Ishikawa (cell line): ENCODE measurements around the gene MRPL34.

Source experiments
- CEBPB ChIP-seq: IDR thresholded peaks from 2 replicates; pipeline ENCODE4 v1.6.1; 2012
- CREB1 ChIP-seq: IDR thresholded peaks from 2 replicates; pipeline ENCODE4 v1.6.1; 2012; ENCODE audit warnings: low read depth
- EP300 ChIP-seq: IDR thresholded peaks from 2 replicates; pipeline ENCODE4 v1.6.1; 2012; ENCODE audit warnings: borderline replicate concordance
- NFIC ChIP-seq: IDR thresholded peaks from 2 replicates; pipeline ENCODE4 v1.6.1; 2012
- RAD21 ChIP-seq: IDR thresholded peaks from 2 replicates; pipeline ENCODE4 v1.6.1; 2012; ENCODE audit warnings: low read depth
- TAF1 ChIP-seq: IDR thresholded peaks from 2 replicates; pipeline ENCODE4 v1.6.1; 2012; ENCODE audit warnings: low read depth, mild to moderate bottlenecking
- TCF12 ChIP-seq: IDR thresholded peaks from 2 replicates; pipeline ENCODE4 v1.6.1; 2012; ENCODE audit warnings: low read depth
- TEAD4 ChIP-seq: IDR thresholded peaks from 2 replicates; pipeline ENCODE4 v1.6.1; 2012
- YY1 ChIP-seq: IDR thresholded peaks from 2 replicates; pipeline ENCODE4 v1.6.1; 2012; ENCODE audit warnings: low read depth
- TF ChIP-seq, protein P1 (sequence below): IDR thresholded peaks from 2 replicates; pipeline ENCODE4 v1.6.1; 2012; ENCODE audit warnings: low read depth, mild to moderate bottlenecking
- TF ChIP-seq, protein P2 (sequence below): IDR thresholded peaks from 2 replicates; pipeline ENCODE4 v1.6.1; 2012
- TF ChIP-seq, protein P3 (sequence below): IDR thresholded peaks from 2 replicates; pipeline ENCODE4 v1.6.1; 2012

DNA sequence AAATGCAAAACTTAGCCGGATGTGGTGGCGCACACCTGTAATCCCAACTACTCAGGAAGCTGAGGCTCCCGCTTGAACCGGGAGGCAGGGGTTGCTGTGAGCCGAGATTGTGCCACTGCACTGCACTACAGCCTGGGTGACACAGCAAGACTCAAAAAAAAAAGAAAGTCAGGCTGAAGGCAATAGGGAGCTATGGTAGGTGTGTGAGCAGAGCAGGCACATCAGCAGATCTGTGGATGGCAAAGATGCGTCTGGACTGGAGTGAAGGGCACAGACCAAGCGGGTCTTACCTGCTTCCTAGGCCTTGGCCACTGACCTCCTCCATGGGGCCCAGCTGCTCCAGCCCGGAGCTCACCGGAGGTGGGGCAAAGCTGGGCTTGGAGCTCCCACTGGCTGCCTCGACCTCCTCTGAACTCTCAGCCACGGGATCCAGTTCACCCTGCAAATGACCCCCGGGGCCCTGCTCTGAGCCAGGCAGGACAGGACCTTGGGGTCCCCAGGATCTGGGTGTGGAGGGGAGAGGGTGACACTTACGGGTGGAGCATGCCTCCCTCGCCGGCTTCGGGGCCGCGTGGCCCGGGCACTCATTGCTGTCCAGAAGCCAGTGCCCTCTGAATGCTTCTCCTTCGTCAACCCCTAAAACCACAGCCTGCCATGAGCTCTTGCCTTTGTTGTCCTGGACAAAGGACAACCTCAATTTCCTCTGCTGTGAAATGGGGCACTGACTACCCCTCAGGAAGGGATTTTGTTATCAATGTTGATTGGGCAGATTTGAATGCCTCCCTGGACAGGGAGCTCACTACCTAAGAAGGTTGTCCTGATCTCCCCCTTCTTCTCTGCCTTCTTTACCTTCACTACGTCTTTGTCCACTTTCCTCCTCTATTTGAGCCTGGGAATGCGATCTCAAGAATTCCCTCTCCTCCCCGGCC lies 41.7 kb upstream of the MRPL34 start:
- TF ChIP-seq YY1 (no peak), TAF1 (no peak), EP300 (no peak), CREB1 (no peak), TEAD4 (no peak), RAD21 (no peak), NFIC (no peak), TCF12 (no peak), CEBPB (no peak)
- TF ChIP-seq, protein P1, sequence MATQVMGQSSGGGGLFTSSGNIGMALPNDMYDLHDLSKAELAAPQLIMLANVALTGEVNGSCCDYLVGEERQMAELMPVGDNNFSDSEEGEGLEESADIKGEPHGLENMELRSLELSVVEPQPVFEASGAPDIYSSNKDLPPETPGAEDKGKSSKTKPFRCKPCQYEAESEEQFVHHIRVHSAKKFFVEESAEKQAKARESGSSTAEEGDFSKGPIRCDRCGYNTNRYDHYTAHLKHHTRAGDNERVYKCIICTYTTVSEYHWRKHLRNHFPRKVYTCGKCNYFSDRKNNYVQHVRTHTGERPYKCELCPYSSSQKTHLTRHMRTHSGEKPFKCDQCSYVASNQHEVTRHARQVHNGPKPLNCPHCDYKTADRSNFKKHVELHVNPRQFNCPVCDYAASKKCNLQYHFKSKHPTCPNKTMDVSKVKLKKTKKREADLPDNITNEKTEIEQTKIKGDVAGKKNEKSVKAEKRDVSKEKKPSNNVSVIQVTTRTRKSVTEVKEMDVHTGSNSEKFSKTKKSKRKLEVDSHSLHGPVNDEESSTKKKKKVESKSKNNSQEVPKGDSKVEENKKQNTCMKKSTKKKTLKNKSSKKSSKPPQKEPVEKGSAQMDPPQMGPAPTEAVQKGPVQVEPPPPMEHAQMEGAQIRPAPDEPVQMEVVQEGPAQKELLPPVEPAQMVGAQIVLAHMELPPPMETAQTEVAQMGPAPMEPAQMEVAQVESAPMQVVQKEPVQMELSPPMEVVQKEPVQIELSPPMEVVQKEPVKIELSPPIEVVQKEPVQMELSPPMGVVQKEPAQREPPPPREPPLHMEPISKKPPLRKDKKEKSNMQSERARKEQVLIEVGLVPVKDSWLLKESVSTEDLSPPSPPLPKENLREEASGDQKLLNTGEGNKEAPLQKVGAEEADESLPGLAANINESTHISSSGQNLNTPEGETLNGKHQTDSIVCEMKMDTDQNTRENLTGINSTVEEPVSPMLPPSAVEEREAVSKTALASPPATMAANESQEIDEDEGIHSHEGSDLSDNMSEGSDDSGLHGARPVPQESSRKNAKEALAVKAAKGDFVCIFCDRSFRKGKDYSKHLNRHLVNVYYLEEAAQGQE: no peak
- TF ChIP-seq, protein P2, sequence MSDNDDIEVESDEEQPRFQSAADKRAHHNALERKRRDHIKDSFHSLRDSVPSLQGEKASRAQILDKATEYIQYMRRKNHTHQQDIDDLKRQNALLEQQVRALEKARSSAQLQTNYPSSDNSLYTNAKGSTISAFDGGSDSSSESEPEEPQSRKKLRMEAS: no peak
- TF ChIP-seq, protein P3, sequence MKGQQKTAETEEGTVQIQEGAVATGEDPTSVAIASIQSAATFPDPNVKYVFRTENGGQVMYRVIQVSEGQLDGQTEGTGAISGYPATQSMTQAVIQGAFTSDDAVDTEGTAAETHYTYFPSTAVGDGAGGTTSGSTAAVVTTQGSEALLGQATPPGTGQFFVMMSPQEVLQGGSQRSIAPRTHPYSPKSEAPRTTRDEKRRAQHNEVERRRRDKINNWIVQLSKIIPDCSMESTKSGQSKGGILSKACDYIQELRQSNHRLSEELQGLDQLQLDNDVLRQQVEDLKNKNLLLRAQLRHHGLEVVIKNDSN: no peak
